H1 (cell line): ENCODE results near the gene CDYL. TPM values are rescaled to one million over a fixed set of nuclear protein-coding genes. Genes with fewer than 3 reads are reported as not detected.

Source experiments
- CTCF ChIA-PET: fragments of 300-600 bp; sonication (Branson Sonifier 250); formaldehyde crosslinking; loops from one replicate; lab custom pipeline; 2021; ENCODE audit not compliant: partially characterized antibody; lab: Charles Lee
- POLR2A ChIA-PET: fragments of 300-600 bp; sonication (Branson Sonifier 250); formaldehyde crosslinking; loops from one replicate; lab custom pipeline; 2021; ENCODE audit warnings: inconsistent platforms; ENCODE audit not compliant: partially characterized antibody; lab: Charles Lee
- DNase-seq, 2 experiments: peaks; one replicate each; pipeline versions ENCODE4 v3.0.0 to v3.0.0-alpha.2; 2010 to 2022; ENCODE audit warnings: low spot score in 2 of 2, low read depth in 1 of 2, mixed read lengths in 1 of 2
- FAIRE-seq: peaks from 2 replicates; lab custom pipeline; 2011; peaks lifted over from hg19 to GRCh38; lab: Jason Lieb, UNC
- H2AFZ ChIP-seq: 2 replicates; pipeline ENCODE4 v1.8.1; 2012; ENCODE audit warnings: low read length, inconsistent platforms
- H2AK5ac ChIP-seq: 2 replicates; pipeline ENCODE4 v1.6.1; 2013; ENCODE audit warnings: low read depth, low read length
- H2BK120ac ChIP-seq: replicated peaks from 2 replicates; pipeline ENCODE3; 2013; ENCODE audit warnings: low read depth, low read length, inconsistent platforms
- H2BK12ac ChIP-seq: 2 replicates; pipeline ENCODE4 v1.6.1; 2013; ENCODE audit warnings: low read depth, low read length
- H2BK15ac ChIP-seq: 2 replicates; pipeline ENCODE4 v1.6.1; 2013; ENCODE audit warnings: low read length
- H2BK20ac ChIP-seq: 2 replicates; pipeline ENCODE4 v1.6.1; 2013; ENCODE audit warnings: low read length
- H2BK5ac ChIP-seq: 2 replicates; pipeline ENCODE4 v1.6.1; 2013; ENCODE audit warnings: low read depth, low read length
- H3K14ac ChIP-seq: 2 replicates; pipeline ENCODE4 v1.6.1; 2013; ENCODE audit warnings: inconsistent platforms; ENCODE audit not compliant: insufficient read length
- H3K18ac ChIP-seq: 2 replicates; pipeline ENCODE4 v1.6.1; 2013; ENCODE audit warnings: low read length; ENCODE audit errors: extremely low read depth
- H3K23ac ChIP-seq: 2 replicates; pipeline ENCODE4 v1.6.1; 2013; ENCODE audit warnings: inconsistent platforms; ENCODE audit not compliant: insufficient read length
- H3K23me2 ChIP-seq: 2 replicates; pipeline ENCODE4 v1.6.1; 2013; ENCODE audit warnings: low read depth, low read length
- H3K27ac ChIP-seq: 2 replicates; pipeline ENCODE4 v1.6.1; 2011; ENCODE audit warnings: low read depth, low read length, inconsistent platforms
- H3K27me3 ChIP-seq, 4 experiments: replicated peaks in 1 of 4; 1 replicate in 1 of 4; 2 replicates in 3 of 4; pipeline versions ENCODE4 v1.6.1 to v1.8.1; 2011 to 2013; ENCODE audit warnings: low read length in 3 of 4, mild to moderate bottlenecking in 3 of 4, inconsistent platforms in 2 of 4, mixed read lengths in 2 of 4, moderate library complexity in 1 of 4; ENCODE audit not compliant: control insufficient read depth in 3 of 4, insufficient read depth in 3 of 4; ENCODE audit errors: extremely low read depth in 1 of 4
- H3K36me3 ChIP-seq, 4 experiments: 2 replicates each; pipeline versions ENCODE4 v1.6.1 to v1.8.1; 2011 to 2013; ENCODE audit warnings: mild to moderate bottlenecking in 4 of 4, low read length in 3 of 4, moderate library complexity in 2 of 4, control low read depth in 1 of 4, inconsistent platforms in 1 of 4; ENCODE audit not compliant: insufficient read depth in 4 of 4, control insufficient read depth in 2 of 4
- H3K4ac ChIP-seq: replicated peaks from 2 replicates; pipeline ENCODE3; 2013; ENCODE audit warnings: low read length, low read depth, mixed read lengths, inconsistent platforms; ENCODE audit not compliant: insufficient read length
- H3K4me1 ChIP-seq, 4 experiments: replicated peaks in 1 of 4; 1 replicate in 1 of 4; 2 replicates in 3 of 4; pipeline versions ENCODE4 v1.6.1 to v1.8.1; 2011 to 2013; ENCODE audit warnings: low read length in 3 of 4, inconsistent platforms in 2 of 4, mixed read lengths in 1 of 4; ENCODE audit not compliant: insufficient read depth in 4 of 4, control insufficient read depth in 3 of 4
- H3K4me2 ChIP-seq, 2 experiments: 2 replicates each; pipeline versions ENCODE4 v1.6.1 to v1.8.1; 2011 to 2013; ENCODE audit warnings: low read depth in 2 of 2, low read length in 2 of 2, control low read depth in 1 of 2, inconsistent platforms in 1 of 2, mild to moderate bottlenecking in 1 of 2; ENCODE audit not compliant: insufficient read depth in 1 of 2
- H3K4me3 ChIP-seq, 4 experiments: fragments of 200-600, 300-600 bp in 1 of 4; sonication (generic), shearing (Covaris generic), sonication (Bioruptor Twin) in 1 of 4; 2 replicates each; pipeline versions ENCODE4 v1.5.1 to v1.8.1; 2011 to 2016; ENCODE audit warnings: low read length in 4 of 4, low read depth in 3 of 4, control low read depth in 2 of 4, inconsistent platforms in 2 of 4, mild to moderate bottlenecking in 2 of 4, mixed read lengths in 1 of 4, moderate library complexity in 1 of 4; ENCODE audit not compliant: insufficient read depth in 2 of 4; ENCODE audit errors: extremely low read depth in 1 of 4
- H3K56ac ChIP-seq: replicated peaks from 2 replicates; pipeline ENCODE3; 2013; ENCODE audit warnings: low read depth, mild to moderate bottlenecking, mixed read lengths, low read length, inconsistent platforms; ENCODE audit not compliant: insufficient read length
- H3K79me1 ChIP-seq: 2 replicates; pipeline ENCODE4 v1.6.1; 2013; ENCODE audit warnings: low read depth, low read length, control low read depth
- H3K79me2 ChIP-seq, 2 experiments: 2 replicates each; pipeline versions ENCODE4 v1.6.1 to v1.8.1; 2012 to 2013; ENCODE audit warnings: low read length in 2 of 2, mild to moderate bottlenecking in 2 of 2, inconsistent platforms in 1 of 2; ENCODE audit not compliant: insufficient read depth in 2 of 2, control insufficient read depth in 1 of 2
- H3K9ac ChIP-seq, 4 experiments: replicated peaks in 1 of 4; 1 replicate in 1 of 4; 2 replicates in 3 of 4; pipeline versions ENCODE4 v1.6.1 to v1.8.1; 2011 to 2013; ENCODE audit warnings: low read depth in 3 of 4, low read length in 3 of 4, control low read depth in 2 of 4, mild to moderate bottlenecking in 2 of 4, moderate library complexity in 2 of 4, inconsistent platforms in 1 of 4; ENCODE audit errors: extremely low read depth in 1 of 4
- H3K9me3 ChIP-seq, 2 experiments: 2 replicates each; pipeline versions ENCODE4 v1.6.1 to v1.8.1; 2012 to 2013; ENCODE audit warnings: mild to moderate bottlenecking in 2 of 2, moderate library complexity in 2 of 2, control low read depth in 1 of 2, inconsistent platforms in 1 of 2, low read depth in 1 of 2, low read length in 1 of 2, mixed read lengths in 1 of 2; ENCODE audit not compliant: insufficient read depth in 2 of 2
- H4K20me1 ChIP-seq, 2 experiments: replicated peaks in 1 of 2; 2 replicates each; pipeline versions ENCODE3 to v1.8.1; 2011 to 2013; ENCODE audit warnings: inconsistent platforms in 2 of 2, low read length in 2 of 2, mild to moderate bottlenecking in 1 of 2; ENCODE audit not compliant: insufficient read depth in 2 of 2, control insufficient read depth in 1 of 2
- H4K5ac ChIP-seq: 2 replicates; pipeline ENCODE4 v1.6.1; 2013; ENCODE audit warnings: low read length, low read depth, mixed read lengths, inconsistent platforms; ENCODE audit not compliant: insufficient read length
- H4K8ac ChIP-seq: 2 replicates; pipeline ENCODE4 v1.8.0; 2013; ENCODE audit warnings: mild to moderate bottlenecking, moderate library complexity, low read length, inconsistent platforms; ENCODE audit not compliant: insufficient read depth; ENCODE audit errors: extremely low read depth
- H4K91ac ChIP-seq: replicated peaks from 2 replicates; pipeline ENCODE3; 2013; ENCODE audit warnings: low read length, mixed read lengths, inconsistent platforms; ENCODE audit not compliant: insufficient read length
- CREB1 ChIP-seq: IDR thresholded peaks from 2 replicates; pipeline ENCODE4 v1.6.1; 2012; ENCODE audit warnings: inconsistent platforms
- EP300 ChIP-seq, 2 experiments: IDR thresholded peaks; 1 replicate in 1 of 2; 2 replicates in 1 of 2; pipeline ENCODE4 v1.6.1; 2011 to 2012; ENCODE audit warnings: low read depth in 2 of 2, low read length in 2 of 2, mild to moderate bottlenecking in 2 of 2, borderline replicate concordance in 1 of 2, inconsistent platforms in 1 of 2, moderate library complexity in 1 of 2
- HDAC2 ChIP-seq, 2 experiments: fragments of 300-600 bp in 1 of 2; sonication (generic) in 1 of 2; IDR thresholded peaks; 2 replicates each; pipeline ENCODE4 v1.6.1; 2011 to 2012; ENCODE audit warnings: low read depth in 2 of 2, low read length in 2 of 2, mild to moderate bottlenecking in 2 of 2, moderate library complexity in 2 of 2, borderline replicate concordance in 1 of 2, inconsistent platforms in 1 of 2
- KDM5A ChIP-seq: fragments of 200-600 bp; IDR thresholded peaks from 2 replicates; pipeline ENCODE4 v1.7.1; 2012; ENCODE audit warnings: mild to moderate bottlenecking, low read length, inconsistent platforms, mixed read lengths
- NANOG ChIP-seq: IDR thresholded peaks from 2 replicates; pipeline ENCODE4 v1.6.1; 2011; ENCODE audit warnings: low read length, low read depth, mild to moderate bottlenecking, inconsistent platforms; ENCODE audit not compliant: insufficient read depth, poor library complexity, severe bottlenecking
- NRF1 ChIP-seq: IDR thresholded peaks from 2 replicates; pipeline ENCODE4 v1.6.1; 2011; ENCODE audit warnings: mild to moderate bottlenecking, low read depth, low read length, improper control_type of control experiment
- POLR2A ChIP-seq, 2 experiments: IDR thresholded peaks; 1 replicate in 1 of 2; 2 replicates in 1 of 2; pipeline ENCODE4 v1.6.1; 2011; ENCODE audit warnings: low read depth in 2 of 2, low read length in 2 of 2, mild to moderate bottlenecking in 2 of 2; ENCODE audit errors: control extremely low read depth in 1 of 2
- POU5F1 ChIP-seq: IDR thresholded peaks from 2 replicates; pipeline ENCODE4 v1.6.1; 2011; ENCODE audit warnings: low read depth, mild to moderate bottlenecking, low read length, moderate library complexity
- SP4 ChIP-seq: IDR thresholded peaks from 2 replicates; pipeline ENCODE4 v1.6.1; 2012; ENCODE audit warnings: low read length, inconsistent platforms
- TBP ChIP-seq: IDR thresholded peaks from 2 replicates; pipeline ENCODE4 v1.6.1; 2011; ENCODE audit warnings: low read depth, low read length, improper control_type of control experiment
- YY1 ChIP-seq: IDR thresholded peaks from 2 replicates; pipeline ENCODE4 v1.6.1; 2011; ENCODE audit warnings: low read depth, mild to moderate bottlenecking, low read length
- whole genome bisulfite sequencing, 2 experiments: shearing (Covaris generic) in 1 of 2; methylation state at CpG; one replicate each; pipeline versions ENCODE4 v1.1.6 to v1.1.7; 2013 to 2015; ENCODE audit warnings: low lambda C conversion rate in 2 of 2, mixed read lengths in 2 of 2, inconsistent platforms in 1 of 2, low coverage in 1 of 2, missing lambda C conversion rate in 1 of 2; ENCODE audit not compliant: insufficient replicate concordance in 2 of 2, insufficient coverage in 1 of 2, insufficient read length in 1 of 2; ENCODE audit errors: extremely low coverage in 1 of 2, missing lambda C conversion rate in 1 of 2; 5-methylcytosine and 5-hydroxymethylcytosine counted together
- polyA plus RNA-seq, 7 experiments: library from polyadenylated mRNA; depleted of rRNA in 3 of 7; stranded (reverse) in 5 of 7; unstranded in 2 of 7; fragments of >200 nt in 5 of 7; fragments of 200-250 nt in 2 of 7; gene quantifications; 1 replicate in 5 of 7; 2 replicates in 1 of 7; 4 replicates in 1 of 7; pipeline versions ENCODE4 v1.2.1 to v1.2.3, GENCODE V29; 2011 to 2013; ENCODE audit warnings: missing spikeins in 2 of 7, mixed read lengths in 2 of 7
- total RNA-seq: library from RNA; stranded (reverse); fragmentation: NEBNext Ultra II Directional; extraction: Animal tissue kit (Norgen Biotek cat#: 25700); gene quantifications from 2 replicates; pipeline ENCODE4 v1.2.1, GENCODE V29; 2021
- TF ChIP-seq, protein P1 (sequence below): IDR thresholded peaks from 2 replicates; pipeline ENCODE4 v1.6.1; 2012; ENCODE audit warnings: inconsistent platforms

CDYL gene
- total and polyA plus RNA-seq, 2 of the 8 experiments (the other 6 are each of a cell fraction or from before 2014, with no cell fraction given) = 56.4 to 119 TPM

DNA sequence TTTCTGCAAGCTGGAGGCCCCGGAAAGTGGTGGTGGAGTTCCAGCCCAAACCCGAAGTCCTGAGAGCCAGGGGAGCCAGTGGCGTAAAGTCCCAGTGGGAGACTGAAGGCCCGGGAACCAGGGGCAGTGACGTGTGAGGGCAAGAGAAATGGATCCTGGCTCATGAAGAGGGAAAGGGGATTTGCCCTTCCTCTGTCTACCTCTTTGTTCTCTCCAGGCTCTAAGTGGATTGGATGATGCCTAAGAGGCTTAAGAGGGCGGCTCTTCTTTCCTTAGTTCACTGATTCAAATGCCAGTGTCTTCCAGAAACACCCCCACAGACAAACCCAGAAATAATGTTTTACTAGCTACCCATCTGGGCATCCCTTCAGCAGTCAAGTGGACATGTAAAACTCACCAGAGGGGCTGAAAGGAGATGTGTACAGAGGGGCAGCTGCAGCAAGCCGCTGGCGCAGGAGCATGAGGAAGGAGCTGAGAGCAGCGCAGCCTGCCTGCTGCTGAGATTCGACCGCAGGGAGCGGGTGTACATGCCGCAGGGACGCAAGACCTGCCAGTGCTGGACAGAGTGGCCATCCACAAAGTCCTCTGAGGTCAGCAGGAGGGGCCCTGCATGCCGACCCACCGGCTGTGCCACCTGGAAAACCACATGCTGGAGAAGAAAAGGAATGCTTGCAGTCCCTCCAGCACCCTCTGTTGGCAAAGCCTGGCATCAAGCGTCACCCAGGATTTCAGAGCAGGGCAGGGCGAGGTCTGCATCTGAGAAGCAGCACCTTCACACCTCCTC lies 29.5 kb downstream of the CDYL start:
- DNase-seq (peak in 1 of 2 experiments; percentile 80), FAIRE-seq (no peak)
- Histone ChIP-seq H4K20me1 (peaks cover 46 to 68% of the 10 kb centered on the region in 2 experiments), H2BK12ac (no peak overlapping the region), H3K4me2 (no peak overlapping the region; a peak in 1 of 4 replicates), H3K79me2 (peaks cover 43 to 98% of the 10 kb centered on the region in 2 experiments), H4K8ac (0 out of 2 replicates have a peak overlapping the region, but pooled peaks have one; percentile 7), H2AFZ (no peak overlapping the region), H4K91ac (no peak overlapping the region), H3K23me2 (no peaks in the 10 kb centered on the region), H3K36me3 (0 out of 8 replicates have a peak, but pooled peaks cover 0 to 5% (median 0%) of the 10 kb centered on the region in 4 experiments), H3K23ac (no peak overlapping the region), H3K56ac (no peak overlapping the region), H2BK20ac (no peak overlapping the region), H3K27me3 (no peaks in the 10 kb centered on the region), H3K18ac (0 out of 2 replicates have a peak overlapping the region, but pooled peaks have one; percentile 9), H3K9me3 (no peaks in the 10 kb centered on the region), H3K14ac (no peak overlapping the region), H3K27ac (no peak overlapping the region), H3K9ac (no peak overlapping the region), H2BK5ac (no peak overlapping the region), H3K4me3 (no peak overlapping the region; a peak in 2 of 8 replicates), H3K79me1 (peaks cover 22% of the 10 kb centered on the region; the same call in 1 of the 2 replicates), H4K5ac (no peak overlapping the region), H2BK120ac (no peak overlapping the region), H3K4me1 (peaks cover 5 to 19% (median 11%) of the 10 kb centered on the region in 4 experiments), H2AK5ac (no peak overlapping the region), H3K4ac (no peak overlapping the region), H2BK15ac (no peak overlapping the region)
- POLR2A ChIA-PET = no interaction called here
- WGBS, 2 experiments = 67% methylated on average over 18 of the region's 18 CpGs; no CpG with 5 or more reads in 1 of the 2 experiments
- CTCF ChIA-PET = interaction anchor here (0.7 to 3.4 kb wide), 14 partner anchors 16 to 442 kb away, joined by 3 to 18 read pairs (median 4); no protein-coding TSS in a partner anchor
- TF ChIP-seq EP300 (IDR thresholded peaks at IDR 0.05; ENCODE audit: borderline replicate concordance in 1 of 2, low read depth in 2 of 2, low read length in 2 of 2) (no peak), NRF1 (no peak), HDAC2 (IDR thresholded peaks at IDR 0.05; ENCODE audit: borderline replicate concordance in 1 of 2, low read depth in 2 of 2, low read length in 2 of 2) (no peak), KDM5A (no peak), YY1 (no peak), SP4 (no peak), POLR2A (IDR thresholded peaks at IDR 0.05; ENCODE audit: control extremely low read depth in 1 of 2, low read depth in 2 of 2, low read length in 2 of 2) (no peak), TBP (no peak), NANOG (no peak), CREB1 (peak; percentile 67), POU5F1 (no peak)
- TF ChIP-seq, protein P1, sequence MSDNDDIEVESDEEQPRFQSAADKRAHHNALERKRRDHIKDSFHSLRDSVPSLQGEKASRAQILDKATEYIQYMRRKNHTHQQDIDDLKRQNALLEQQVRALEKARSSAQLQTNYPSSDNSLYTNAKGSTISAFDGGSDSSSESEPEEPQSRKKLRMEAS = peak; percentile 88
